GM19240 (cell line): ENCODE results near the gene CCND2.
A peak's percentile ranks its signal among the peaks of the same experiment; 100 is the strongest.

Source experiments
- DNase-seq: peaks from one replicate; pipeline ENCODE4 v3.0.0; 2011; ENCODE audit warnings: low spot score; ENCODE audit not compliant: insufficient read length

Gene CCND2

DNA sequence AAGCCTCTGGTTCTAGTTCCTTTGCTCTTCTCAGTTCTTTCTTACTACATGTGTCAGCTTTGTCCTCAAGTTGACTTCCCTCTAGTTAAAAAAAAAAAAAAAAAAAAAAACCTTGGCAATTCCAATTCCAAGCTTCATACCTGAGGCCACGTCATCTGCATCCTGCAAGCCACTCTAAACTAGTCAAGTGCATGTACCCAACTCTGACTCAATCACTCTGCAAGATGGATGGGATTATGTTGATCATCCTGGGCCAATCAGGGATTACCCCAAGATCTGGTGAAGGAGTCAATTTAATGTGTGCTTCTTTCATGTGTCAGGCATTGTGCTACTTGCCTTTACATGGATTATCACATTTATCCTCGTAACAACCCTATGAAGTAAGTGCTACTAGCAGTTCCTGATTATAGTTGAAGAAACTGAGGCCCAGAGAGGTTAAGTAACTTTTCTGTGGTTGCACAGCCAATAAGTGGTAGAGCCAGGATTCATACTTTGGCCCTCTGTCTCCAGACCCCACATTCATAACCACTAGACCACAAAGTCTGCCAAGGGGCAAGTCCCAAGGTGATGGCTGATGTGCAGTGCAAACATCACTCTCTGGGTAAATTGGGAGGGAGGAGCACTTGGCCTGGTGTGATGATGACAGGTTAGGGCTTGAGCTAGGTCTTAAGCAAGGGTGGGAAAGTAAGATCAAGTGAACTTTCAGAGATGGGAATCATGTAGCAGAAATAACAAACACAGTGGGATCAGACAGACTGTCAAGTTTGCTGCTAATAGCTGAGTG, 17.3 kb upstream of the CCND2 start:
- no peak for DNase-seq

DNA sequence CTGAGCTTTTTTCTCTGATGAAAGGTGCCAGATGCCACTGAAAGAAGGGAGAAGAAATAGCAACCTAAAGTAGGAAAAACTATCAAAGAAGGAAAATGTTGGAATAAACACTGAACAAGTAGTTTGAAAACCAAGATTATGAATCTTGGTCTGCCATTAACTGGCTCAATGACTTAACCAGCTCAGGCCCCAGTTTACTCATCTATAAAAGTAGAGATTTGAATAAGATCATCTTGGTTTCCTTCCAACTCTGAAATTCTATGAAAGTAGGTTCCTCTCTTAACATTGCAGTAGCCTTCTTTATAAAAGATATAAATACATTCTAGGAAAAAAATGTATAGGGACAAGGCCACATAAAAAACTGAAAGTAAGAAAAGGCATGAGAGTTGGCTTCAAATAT, 16.1 kb upstream of the CCND2 start:
- no peak for DNase-seq

DNA sequence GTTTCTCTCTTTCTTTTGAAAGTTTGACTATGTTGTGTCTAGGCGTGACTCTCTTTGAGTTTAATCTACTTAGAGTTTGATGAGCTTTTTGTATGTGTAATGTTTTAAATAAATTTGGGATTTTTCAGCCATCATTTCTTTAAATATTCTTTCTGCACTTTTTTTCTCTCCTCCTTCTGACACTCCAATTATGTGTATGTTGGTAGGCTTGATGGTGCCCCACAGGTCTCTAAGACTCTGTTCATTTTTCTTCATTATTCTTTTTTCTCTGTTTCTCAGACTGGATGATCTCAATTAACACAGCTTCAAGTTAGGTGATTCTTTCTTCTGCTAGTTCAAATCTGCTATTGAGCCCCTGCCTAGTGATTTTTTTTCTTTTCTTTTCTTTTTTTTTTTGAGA, 14.5 kb upstream of the CCND2 start:
- no peak for DNase-seq

DNA sequence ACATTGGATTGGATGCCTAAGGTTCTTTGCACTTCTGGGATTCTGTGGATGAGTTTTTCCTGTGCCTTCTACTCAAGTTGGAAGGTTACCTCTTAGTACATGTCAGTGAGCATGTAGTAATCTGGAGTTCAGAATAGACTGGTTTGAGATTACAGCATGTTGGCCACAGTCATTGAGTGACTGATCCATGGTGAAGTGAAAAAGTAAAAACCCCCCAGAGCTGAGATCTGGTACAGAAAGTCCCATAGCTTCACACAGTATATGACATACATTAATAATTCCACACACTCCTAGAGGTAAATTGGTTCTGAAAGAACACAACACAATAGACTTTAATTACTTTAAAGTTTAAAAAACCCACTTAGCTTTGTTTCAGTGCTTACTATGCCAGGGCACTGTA, 11.9 kb upstream of the CCND2 start:
- DNase-seq: no peak

DNA sequence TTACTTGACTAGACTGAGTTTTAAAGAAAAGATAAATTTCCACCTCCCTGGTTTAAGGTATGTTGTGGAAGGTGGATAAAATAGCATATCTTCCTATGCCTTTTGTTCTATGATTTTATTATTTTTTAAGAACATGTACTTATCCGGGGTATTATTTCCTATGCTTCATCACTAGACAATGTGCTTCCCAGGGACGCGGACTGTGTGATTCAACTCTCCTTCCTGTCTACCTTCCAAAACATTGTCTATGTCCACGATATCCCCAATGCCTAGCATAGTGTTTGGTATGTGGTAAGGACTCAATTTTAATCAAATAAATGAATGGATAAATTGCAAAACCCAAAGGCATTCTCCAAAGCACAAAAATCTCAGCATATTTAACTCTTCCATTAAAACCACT, 8.3 kb upstream of the CCND2 start:
- no peak for DNase-seq

DNA sequence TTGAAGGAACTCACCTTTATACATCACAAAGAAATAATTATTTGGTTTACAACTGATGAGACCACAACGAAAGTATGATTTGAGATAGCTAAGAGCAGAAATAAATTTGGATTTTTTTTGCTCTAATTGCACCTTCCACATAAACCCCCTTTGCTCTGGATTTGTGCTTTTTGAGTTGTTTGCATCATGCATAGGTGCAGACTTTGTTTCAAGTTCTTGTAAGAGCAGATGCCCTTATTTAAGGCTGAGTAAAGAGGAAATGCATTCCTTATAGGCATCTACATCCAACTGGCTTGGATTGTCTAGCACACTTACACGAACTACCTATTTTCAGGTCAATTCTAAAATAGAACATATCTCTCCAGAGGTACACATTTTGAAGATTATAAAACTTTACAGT, 6.6 kb upstream of the CCND2 start:
- DNase-seq: no peak

DNA sequence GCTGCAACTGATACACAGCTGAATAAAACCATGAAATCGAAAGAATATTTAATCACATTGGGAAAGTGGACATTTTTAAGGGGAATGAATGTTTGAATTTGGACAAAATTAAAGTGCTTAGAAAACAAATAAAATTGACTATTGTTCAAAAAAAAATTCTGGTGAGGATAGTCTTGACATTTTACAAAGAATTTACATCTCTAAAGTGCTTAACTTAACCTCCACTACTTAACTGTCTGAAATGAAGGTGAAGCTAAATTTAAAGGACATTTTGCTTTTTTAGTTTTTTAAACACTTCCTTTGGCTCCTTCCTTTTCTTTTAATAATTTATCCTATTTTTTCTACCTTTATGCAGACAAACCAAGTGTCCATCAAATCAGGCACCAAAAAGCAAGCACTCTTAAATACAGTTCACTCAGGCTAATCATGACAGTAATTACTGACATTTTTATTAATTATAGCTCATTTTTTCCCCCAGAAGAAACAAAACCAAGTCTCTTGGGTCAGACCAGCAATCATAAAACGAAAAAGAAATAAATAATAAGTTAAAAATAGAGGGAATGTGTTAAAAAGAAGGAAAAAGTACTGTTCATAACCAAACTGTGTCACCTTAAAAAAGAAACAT, 5.7 kb upstream of the CCND2 start:
- no peak for DNase-seq

DNA sequence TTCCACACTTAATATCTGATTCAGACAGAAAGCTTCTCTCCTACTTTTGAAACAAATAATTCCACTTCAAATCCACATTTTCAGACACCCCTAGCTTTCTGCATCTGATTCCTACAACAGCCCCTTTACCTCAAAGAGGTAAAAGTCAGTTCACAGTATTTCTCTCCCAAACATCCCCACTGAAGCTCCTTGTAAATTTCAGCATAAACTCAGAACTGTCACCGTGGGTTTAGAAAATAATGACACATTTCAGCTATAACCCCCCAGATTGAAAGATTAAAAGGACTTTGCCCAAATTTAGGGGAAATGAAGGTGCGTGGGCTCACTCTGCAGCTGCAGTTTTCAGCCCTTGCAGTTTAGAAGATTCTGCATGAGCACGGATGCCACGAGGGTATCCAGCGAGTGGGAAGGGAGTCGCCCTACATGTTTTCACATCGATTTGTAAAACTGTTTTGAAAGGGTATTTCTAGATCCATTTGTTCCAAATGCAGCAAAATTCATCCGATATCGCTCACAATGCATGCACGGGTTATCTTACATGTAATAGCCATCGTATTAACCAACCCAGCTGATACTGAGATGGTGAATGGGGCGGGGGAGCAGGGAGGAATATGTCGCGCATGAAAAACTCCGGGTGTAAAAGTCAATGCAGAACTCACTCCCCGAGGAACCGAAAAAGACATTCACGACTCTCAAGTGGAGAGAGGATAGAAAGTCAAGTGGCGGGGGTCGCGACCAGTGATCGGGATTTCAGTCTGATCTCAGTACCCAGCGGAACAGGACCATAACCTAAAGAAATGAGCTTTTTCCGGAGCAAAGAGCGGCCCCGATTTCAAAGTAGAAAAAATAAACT, 5.0 kb upstream of the CCND2 start:
- no peak for DNase-seq

DNA sequence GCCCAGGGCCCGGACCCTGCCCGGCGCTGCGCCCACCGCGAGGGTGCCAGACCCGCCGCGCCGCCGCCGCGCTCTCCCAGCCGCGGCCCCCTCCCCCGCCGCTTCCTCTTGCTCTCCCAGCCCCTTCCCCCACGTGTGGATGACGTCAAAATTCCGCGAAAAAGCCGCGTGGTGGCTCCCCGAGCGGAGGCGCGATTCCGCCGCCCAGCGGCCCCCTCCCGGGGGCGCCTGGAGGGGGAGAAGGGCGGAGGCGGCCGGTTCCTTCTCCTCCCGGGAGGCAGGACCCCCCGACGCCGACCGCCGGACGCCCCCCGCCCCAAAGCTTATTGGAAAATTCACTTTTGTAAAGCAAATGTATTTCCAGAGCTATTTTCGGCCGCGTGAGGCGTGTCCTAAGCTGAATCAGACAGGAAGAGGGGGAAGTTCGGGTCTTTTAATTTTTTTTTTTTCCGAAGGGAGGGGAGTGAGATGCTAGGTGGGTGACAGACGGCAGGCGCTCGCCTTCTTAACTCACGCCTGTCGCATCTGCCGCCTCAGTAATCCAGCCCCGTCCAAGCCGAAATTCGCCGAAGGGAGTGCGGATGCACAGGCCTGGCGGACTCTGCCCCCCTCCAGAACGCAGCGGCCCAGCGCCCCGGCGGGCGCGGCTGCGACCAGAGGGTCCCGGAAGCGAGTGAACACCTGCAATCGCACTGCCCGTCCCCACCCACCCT, 4.1 kb upstream of the CCND2 start:
- DNase-seq: no peak

DNA sequence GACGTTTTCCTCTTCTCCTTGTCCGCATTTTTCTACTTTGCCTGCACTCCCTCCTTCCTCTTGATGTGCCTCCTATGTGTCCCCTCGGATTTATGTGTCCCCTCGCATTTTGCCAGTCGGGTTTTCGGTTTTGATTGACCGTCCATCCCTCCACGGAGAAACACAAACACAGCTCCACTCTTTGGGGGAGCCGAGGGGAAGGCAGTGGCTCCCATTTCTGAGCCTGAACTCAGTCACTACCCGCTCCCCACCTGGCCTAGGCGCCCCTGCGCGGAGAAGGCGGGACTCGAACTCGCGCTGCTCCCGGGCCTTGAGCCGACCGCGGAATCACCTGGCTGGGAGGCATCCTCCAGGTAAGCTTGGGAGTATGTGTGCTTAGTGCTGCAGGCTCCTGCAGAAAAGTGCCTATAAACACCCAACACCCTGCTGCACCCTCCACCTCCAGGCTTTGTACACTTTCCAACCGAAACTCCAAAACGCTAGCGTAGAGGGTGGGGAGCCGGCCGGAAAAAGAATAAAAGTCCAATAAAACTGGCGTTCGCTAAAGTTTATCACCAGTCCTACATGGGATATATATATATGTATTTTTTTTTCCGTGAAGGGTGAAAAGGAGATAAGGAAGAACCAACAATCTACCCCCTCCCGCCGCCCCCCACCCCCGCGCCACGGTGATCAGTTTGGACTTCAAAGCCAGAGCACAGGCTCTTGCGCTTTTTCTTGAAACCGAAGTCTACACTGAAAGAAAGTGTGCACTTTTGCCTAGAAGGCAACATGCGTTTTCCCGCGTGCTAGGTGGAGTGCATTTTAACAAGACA, 3.3 kb upstream of the CCND2 start:
- no peak for DNase-seq

DNA sequence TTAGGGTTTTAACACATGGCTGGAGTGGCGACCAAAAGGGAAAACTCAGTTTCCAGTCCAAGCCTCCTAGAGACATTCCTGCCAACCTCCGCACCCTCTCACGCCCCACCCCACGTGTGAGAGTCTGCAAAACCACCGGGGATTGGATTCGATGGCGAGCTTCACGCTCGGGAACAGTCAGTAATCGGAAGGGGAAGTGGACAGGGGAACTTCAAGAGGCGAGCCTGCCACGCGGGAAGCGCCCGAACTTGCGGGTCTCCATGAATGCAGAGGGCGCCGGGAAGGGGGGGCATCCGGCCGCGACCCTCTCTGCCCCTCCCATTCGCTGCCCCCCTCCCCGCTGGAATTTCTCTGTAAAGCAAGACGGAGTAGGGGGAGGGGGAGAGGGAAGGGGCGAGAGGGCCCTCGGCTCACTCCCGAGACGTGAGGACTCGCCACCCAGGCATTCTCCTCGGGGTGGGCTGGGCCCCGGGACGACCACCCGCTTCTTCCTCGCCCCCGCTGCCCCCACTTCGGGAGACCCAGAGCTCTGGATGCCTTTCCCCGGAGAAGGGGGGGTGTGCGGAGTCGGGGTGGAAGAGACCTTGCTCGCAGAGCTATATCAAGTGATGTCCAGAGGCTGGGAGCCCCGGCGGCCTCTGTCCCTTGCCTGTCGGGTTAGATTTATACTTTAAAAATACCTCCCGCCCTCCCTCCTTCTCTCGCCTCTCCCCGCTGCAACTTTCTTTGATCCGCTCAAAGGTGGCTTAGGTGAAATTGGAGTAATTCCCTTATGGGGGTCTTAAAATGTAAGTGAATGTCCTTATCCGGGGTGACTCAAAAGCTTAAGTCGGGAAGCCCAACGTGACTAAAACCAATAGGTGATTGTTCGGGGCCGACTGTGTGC, 2.5 kb upstream of the CCND2 start:
- DNase-seq: no peak

DNA sequence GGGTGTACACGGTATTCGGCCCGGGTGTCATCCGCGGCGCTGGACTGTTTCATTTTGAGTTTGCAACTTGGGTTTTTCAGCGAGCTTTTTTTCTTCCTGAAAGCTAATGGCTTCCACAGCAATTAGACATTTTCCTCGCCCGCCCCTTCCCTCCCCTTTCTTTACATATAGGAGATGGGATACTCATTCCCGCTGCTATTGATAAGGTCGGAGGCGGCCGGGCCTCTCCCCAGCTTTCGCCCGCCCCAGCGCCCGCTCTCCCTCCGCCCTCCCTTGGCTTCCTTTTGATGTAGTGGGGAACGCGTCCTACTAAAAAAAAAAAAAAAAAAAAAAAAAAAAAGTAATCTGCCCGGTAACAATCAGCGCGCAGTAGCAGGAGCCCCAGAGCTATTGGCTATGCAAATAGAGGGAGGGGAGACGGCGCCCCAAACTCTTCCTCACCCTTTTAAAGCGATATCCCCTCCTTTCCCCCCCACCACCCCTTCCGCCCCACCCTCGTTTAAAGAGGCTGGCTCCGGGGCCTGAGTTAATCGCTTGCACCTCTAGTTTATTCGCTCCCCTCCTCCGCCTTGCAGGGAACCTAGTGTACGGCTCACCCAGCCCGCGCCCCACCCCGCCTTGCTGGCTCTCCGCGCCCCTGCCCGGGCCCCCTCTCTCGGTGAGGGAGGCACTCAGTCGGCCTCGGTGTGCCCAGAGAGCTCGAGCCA, 1.7 kb upstream of the CCND2 start:
- peak; percentile 50 for DNase-seq

DNA sequence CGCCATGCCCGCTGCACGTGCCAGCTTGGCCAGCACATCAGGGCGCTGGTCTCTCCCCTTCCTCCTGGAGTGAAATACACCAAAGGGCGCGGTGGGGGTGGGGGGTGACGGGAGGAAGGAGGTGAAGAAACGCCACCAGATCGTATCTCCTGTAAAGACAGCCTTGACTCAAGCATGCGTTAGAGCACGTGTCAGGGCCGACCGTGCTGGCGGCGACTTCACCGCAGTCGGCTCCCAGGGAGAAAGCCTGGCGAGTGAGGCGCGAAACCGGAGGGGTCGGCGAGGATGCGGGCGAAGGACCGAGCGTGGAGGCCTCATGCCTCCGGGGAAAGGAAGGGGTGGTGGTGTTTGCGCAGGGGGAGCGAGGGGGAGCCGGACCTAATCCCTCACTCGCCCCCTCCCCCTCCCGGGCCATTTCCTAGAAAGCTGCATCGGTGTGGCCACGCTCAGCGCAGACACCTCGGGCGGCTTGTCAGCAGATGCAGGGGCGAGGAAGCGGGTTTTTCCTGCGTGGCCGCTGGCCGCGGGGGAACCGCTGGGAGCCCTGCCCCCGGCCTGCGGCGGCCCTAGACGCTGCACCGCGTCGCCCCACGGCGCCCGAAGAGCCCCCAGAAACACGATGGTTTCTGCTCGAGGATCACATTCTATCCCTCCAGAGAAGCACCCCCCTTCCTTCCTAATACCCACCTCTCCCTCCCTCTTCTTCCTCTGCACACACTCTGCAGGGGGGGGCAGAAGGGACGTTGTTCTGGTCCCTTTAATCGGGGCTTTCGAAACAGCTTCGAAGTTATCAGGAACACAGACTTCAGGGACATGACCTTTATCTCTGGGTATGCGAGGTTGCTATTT, 914 bp upstream of the CCND2 start:
- DNase-seq: no peak

DNA sequence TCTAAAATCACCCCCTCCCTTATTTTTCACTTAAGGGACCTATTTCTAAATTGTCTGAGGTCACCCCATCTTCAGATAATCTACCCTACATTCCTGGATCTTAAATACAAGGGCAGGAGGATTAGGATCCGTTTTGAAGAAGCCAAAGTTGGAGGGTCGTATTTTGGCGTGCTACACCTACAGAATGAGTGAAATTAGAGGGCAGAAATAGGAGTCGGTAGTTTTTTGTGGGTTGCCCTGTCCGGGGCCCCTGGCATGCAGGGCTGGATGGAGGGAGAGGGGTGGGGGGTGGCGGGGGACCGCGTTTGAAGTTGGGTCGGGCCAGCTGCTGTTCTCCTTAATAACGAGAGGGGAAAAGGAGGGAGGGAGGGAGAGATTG, 300 bp upstream of the CCND2 start:
- DNase-seq: no peak

DNA sequence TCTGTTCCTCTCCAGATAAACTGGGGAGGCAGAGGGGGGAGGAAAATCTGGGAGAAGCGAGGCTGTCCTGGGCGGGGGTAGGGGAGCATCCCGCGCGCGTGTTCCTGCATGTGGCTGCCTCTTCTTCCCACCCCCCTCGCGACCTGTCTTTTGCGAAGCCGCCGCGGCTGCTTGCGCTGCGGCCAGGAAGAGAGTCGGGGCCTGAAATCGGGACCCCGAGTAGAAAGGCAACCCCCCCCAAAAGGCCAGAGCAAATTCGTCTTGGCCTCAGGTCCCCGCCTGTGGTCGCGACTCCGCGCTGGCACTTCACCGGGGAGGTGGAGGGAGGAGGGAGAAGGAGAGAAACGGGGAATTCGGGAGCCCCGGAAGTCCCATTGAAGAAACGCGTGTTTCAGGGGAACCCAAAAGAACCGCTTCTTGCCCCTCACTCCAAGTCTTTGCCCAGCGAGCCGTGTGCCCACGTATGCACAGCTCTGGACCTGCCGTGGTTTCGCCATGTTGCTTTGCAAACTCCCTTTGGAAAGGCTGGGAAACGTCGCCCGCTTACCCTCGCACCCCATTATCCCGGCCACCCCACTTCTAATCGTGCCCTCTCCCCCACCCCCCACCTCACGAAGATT, 944 bp downstream of the CCND2 start:
- DNase-seq: no peak

DNA sequence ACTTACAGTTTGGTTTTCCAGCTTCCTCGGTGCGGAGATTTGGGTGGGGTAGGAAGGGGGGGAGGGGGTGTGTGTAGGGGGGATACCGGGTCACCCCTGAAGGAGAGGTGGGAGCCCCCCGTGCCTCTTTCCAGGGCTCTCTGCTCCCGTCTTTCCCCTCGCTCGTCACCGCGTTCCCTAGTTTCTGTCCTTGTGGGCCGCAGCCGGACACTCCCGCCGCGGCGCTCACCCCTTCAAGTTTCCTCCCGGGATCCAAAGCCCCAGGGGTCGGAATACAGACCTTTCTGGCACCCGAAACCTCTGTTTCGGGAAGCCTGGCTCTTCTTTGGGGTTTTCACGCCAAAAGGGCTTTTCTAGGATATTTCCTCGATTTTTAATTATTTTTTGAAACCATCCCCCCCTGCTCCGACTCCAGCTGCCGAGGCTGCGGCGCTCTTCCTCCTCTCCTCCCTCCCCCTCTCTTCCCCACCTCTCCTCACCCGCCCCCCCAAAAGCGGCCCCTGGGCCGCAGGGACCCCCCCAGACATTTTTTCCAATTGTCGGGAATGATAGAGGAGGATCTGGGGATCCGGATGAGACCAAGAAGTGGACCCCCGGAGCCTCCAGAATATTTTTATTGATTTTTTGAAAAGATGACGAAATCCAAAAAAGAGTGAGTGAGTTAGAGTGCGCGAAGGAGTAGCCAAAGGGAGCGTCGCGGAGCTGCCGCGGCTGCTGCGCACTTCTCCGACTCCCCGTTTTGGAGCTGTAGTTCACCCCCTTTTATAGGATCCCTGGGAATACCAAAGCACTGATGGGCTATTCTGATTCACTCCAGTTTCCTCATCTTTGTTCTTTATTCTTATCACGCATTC, 1.7 kb downstream of the CCND2 start:
- DNase-seq: no peak

DNA sequence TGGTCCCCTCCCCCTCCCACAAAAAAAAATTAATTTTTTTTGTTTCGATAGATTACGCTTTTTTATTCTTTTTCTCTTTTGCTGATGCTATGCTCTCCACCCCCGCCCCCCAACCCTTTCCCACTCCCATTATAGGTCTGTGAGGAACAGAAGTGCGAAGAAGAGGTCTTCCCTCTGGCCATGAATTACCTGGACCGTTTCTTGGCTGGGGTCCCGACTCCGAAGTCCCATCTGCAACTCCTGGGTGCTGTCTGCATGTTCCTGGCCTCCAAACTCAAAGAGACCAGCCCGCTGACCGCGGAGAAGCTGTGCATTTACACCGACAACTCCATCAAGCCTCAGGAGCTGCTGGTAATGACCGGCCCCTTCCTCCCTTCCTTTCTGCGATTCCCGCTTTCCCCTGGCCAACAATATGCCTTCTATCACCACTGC, 2.3 kb downstream of the CCND2 start:
- no peak for DNase-seq
